ENCODE data around the gene AGPAT4.

The AGPAT4 gene

DNA sequence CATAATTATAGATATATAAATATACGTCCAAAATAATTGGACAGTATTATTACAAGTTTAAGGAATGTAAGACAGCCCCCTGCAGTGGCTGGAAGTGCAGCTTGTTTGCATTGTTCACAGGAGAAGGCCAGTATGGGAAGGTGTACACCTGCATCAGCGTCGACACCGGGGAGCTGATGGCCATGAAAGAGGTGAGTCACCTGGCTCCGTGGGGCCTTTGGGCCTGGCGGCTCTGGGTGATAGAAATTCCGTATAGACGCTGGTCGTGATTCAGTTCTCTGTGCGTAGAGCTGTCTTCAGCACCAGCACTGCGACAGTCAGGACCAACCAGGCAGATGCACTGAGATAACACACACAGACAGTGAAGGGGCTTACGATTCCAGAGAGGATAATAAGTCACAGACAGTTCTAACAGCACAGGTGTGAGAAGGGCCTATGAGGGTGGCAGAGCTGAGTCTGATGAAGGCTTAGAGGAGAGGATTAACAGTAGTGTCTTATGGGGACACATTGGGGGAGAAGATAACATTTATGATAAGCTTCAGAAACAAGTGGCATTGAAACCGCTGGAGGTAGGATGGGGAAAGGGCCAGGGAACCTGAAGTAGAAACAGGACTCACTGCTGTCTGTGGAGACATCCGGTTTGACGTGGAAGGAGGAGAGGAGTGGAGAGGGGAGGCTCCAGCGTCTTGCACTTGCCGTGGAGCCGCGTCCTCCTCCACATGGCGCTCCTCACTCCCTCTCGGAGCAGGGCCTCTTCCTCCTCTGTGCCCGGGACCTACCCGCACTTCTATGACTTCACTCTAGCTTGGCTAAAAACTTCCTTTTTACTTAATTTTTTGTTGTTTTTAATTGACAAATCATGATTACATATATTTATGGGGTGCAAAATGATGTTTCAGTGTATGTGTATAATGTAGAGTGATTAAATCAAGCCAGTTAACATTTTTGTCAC lies 165.8 kb downstream of the AGPAT4 start:
- DNase-seq = no peak

DNA sequence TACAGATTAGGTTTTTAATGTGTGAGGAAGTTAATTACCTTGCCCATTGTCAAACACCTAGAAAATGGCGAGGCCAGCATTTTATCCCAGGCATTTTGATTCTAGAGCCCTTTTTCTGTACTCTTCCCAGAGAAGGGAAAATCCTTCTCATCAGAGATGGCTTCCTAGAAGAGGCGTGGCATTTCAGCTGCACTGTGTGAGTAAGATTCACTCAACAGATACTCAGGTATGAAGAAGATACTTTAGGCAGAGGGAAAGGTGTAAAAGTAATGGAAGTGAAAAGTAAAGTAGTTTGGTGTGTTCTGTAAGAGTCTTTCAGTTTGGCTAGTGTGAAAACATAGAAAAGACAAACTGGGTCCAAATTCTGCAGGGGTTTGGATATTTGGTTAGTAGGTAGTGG lies 168.5 kb downstream of the AGPAT4 start:
- DNase-seq = no peak

DNA sequence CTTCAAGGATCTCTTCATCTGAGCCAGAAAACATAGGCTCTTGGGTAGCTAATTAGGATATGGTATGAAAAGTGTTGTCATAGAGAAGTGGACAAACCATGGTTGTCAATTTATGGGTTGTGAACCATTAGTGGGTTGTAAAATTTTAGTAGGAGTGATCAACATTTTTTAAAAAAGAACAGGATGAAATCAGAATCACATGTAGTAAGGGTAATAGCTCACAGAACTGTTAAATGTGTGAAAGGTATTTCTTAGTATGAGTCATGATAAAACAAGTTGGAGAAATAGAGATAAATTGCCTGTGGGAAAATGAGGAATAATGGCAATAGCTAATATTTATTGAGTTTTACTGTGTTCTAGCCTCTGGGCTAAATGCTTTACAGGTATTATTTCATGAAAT lies 168.9 kb downstream of the AGPAT4 start:
- no peak for DNase-seq

DNA sequence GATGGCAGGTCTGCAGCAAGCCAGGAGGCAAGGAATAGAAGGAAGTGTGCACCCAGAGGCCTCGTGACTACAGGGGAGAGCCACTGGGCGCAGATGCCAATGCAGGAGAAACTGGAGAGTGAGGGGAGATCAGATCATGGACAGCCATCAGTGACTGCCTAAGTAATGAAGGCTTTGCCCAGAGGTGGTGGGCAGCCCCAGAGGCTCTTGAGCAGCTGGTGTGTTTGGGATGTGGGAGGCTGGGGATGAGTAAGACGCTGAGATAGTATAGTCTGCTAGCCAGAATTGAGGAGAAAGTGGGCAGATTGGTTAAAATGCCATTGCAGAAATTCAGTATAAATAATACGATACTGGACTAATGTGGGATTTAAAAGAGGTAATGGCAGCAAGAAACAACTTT lies 170.4 kb downstream of the AGPAT4 start:
- no peak for DNase-seq

DNA sequence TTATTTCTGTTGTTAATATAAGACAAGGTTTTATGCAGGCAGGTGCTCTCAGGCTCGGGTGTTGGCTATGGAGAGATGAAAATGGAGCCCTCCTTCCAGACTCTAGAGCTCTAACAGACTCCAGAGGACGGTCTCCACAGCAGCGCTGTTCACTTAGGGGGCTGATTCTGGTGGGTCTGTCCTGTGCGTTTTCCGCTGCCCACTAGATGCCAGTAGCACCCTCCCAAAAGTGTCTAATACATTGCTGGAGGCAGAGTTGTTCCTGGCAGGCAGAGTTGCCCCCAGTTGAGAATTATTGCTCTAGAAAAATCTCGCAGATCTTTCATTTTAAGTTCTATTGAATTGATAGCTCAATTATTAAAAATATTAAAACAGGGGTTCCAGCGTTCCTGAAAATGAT lies 172.3 kb downstream of the AGPAT4 start:
- DNase-seq = no peak

DNA sequence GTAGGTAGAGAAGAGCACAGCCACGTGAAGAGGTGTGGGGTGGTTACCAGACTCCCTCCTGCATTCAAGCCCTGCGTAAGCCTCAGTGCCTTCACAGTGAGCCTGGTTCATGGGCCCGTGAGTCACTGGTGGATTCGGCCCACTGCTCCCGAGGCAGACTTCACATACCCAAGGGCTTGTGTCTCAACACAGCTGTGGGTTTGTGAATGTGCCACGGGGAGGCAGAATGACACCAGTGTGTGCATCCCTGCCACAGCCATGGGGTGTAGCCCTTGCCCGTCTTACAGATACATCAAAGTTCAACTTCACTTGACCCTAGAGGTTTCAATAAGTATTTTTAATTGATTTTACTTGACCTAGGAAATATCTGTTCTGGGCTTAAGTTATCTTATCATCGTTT lies 173.8 kb downstream of the AGPAT4 start:
- no peak for DNase-seq

DNA sequence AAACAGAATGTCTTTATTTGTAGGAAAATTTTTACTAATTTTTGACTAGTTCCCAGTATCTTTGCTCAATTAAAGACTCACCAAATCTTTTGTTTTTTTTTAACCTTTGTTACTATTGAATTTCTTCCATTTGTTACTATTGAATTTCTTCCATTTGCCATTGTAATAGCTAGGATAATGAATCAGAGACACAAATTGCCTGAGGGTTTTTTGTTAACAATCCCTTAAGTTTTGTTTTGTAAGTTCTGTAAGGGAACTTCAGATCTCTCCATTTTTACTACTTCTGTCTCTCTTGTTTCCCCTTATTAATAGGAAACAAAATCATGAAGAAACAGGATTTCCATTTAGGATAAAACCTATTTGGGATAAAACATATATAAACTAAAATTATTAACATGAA lies 177.9 kb downstream of the AGPAT4 start:
- no peak for DNase-seq

DNA sequence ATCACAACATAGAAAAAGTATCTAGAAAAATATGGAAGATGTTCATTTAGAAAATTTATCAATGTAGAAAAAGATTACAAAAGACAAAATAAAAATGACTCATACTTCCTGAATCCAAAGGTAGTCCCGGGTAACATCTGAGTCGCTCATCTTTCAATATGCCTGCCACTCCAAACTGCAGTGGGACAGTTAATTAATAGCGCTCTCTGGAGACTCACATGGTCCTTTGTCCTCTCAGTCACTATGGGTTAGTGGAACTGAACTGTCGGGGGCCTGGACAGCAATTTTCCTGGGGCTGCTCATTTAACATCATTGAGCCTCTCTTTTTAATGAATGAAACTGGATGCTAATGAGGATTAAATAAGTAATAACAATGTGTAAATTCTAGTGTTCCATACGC lies 178.9 kb downstream of the AGPAT4 start:
- no peak for DNase-seq

DNA sequence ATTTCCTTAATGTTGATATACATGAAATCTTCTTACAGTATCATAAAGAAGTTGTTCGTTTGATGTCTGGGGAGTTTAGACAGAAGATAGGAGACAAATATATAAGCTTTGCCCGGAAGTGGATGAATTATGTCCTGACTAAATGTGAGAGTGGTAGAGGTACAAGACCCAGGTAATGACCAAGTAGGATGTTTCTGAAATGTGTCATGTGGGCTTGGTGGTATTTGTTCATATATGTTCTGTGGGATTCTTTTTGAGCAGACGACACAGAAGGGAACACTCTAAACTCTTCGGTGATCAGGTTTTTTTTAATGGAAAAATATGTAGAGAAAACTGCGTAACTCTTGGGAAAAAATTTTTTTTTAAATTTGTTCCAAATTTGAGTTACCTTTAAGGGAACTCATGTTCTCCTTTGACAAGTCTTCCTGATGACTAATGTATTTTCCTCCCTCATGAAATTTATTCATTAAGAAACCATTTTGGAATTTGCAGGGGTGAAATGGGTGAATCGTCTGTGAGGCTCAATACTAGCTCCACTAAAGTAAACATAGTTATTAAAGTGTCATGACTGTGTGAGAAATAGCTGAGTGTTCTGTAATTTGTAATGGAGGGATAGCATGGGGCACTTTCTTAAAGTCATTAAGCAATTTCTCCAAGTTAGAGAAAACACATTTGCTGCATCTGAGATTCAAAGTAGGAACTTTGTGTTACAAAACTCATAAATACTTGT lies 181.7 kb downstream of the AGPAT4 start:
- no peak for DNase-seq

DNA sequence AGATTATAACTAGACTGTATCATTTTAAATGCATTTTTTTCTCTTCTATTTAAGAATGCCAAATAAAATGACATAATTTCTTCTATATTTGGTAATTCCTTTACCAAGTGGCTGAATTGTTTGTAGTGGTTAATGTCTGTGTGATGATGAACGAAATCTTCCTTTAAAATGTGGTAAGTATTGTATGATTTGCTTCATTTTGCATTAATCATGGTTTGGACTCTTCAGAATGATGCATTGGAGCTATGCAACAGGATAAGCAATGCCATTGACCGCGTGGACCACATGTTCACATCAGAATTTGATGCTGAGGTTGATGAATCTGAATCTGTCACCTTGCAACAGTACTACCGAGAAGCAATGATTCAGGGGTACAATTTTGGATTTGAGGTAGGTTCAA lies 182.7 kb downstream of the AGPAT4 start:
- no peak for DNase-seq

DNA sequence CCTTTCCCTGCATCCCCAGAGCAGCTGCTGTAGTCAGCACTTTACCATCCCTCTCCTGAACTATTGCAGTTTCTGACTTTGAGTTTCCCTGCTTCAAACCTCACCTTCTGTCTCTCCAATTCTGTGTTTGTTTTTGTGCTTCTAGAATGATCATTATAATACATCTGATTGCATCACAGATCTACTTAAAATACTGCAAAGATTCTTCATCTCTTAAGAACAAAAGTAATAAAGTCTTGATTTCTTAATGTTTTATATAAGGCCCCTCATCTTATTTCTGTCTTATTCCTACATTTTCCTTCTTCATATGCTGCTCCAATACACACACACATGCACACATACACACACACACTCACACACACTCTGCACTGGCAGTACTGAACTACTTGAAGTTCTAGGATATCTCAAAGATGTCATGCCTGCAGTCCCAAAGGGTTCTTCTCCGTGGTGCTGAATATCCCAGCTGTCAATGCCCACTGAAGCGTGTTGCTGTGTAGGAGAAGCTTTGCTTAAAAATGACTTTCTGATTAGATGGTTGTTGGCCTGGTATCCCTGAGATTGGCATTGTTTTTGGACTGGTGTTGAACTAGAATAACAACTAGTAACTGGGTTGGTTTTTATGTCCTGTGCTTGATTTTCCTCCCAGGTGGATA lies 185.1 kb downstream of the AGPAT4 start:
- DNase-seq = no peak

DNA sequence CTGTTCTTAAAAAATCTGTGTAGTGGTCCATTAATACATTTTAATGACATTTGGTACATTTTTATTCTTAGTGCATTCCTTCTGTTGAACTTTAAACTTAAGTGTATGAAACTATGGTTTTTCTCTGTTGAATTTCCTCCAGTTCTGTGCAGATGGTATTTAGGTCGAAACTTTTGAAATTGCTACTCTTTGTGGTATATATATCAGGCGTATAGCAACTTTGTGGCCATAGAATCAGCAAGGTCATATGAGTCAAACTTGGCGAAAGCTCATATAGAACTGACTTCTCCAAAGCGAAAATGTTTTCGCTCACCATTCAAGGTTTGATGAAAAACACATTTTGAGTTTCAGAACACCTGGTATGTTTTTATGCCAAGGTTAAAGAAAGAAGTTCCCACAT lies 188.6 kb downstream of the AGPAT4 start:
- no peak for DNase-seq

DNA sequence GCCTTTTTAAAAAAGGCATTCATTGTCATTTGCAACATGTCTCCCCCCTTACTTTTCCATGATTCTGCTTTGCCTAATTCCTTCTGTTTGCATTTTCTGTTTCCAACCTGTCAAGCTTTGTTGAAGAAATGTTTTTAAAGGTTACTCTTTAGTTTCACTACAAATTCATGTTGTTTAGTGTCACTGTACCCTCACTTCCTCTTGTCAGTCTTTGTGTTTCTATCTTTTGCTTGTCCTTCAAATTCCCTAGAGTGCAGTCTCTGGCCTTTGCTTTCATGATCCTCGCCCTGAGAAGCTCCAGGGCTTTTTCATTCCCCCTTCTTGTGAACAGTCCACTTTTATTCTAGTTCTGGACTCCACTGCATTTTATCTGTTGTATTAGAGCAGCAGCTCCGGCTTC lies 191.6 kb downstream of the AGPAT4 start:
- DNase-seq = no peak

DNA sequence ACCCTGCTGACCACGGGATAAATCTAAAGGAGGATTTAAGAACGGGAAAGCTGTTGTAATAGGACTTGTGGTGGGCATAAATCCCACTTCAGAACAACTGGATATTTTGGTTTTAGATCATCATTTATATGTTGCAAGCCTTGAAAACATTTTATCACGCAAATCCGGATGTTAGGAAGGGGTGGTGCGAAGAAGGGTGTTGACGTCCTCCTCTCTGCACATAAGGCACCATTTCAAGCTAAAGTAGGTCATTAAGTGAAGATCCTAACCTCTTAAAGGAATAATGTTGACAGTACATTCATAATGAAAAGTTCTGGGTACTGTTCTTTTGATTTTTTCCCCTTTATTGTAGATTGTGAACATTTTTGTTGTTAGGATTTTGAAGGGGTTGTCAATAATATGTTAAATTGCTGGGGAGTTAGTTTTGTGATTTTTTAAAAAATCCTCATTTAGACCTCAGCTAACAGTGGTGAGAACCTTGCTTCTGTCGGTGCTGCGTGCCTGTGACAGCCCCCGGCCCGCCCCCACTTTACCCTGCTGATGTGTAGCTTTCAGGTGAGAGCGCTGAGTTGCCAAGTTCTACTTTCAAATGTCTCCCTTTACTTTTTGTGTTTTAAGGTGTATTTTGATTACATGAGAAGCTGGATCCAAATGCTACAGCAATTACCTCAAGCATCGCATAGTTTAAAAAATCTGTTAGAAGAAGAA lies 193.4 kb downstream of the AGPAT4 start:
- no peak for DNase-seq
